ENCODE data around the gene GINS2.

GINS2 gene

DNA sequence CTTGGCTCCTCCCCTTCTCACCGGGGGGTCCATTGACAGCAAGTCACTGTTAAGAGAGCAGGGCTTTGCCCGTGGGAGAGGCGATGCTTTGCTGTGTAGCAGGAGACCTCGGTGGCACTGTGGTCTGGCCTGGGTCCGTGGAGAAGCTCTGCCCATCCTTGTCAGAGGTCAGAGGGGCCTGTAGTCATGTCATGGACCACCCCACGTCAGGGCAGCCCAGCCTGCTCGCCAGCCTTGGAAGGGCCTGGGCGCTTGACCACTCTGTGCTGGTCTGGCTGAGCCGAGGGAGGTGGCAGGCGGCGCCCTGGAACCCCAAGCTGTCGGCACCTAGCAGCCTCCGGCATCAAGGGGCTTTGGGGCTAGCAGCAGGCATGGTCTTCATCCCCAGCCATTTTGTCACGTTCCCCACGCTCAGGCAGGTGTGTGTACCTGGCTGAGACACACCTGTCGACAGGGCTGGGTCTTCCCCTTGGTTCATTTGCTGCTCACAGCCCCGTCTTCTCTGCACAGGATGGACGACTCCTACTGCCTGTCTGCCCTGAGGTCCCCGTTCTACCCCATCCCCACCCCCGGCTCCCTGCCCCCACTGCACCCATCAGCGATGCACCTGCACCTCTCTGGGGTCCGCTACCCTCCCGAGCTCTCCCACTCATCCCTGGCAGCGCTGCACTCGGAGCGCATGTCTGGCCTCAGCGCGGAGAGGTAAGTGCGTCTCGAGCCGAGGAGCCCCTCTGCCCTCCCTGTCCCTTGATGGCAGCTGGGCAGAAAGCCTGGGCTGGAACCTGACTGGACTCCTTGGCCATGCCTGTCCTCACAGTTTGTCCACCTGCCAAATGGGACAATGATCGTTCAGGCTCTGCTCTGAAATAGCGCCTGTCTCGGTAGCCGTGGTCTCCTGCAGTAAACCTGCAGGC is 33.3 kb downstream of the GINS2 start:
- no peak for ATAC-seq (ENCODE audit: low read depth)
- Mint-ChIP-seq H3K4me3 (no peak overlapping the region), H3K27ac (no peak overlapping the region), H3K9me3 (no peaks in the 10 kb centered on the region), H3K36me3 (peaks cover 22% of the 10 kb centered on the region), H3K4me1 (peaks cover 3% of the 10 kb centered on the region), H3K27me3 (no peaks in the 10 kb centered on the region)
- DNase-seq (ENCODE audit: low spot score in 2 of 2): no peak

DNA sequence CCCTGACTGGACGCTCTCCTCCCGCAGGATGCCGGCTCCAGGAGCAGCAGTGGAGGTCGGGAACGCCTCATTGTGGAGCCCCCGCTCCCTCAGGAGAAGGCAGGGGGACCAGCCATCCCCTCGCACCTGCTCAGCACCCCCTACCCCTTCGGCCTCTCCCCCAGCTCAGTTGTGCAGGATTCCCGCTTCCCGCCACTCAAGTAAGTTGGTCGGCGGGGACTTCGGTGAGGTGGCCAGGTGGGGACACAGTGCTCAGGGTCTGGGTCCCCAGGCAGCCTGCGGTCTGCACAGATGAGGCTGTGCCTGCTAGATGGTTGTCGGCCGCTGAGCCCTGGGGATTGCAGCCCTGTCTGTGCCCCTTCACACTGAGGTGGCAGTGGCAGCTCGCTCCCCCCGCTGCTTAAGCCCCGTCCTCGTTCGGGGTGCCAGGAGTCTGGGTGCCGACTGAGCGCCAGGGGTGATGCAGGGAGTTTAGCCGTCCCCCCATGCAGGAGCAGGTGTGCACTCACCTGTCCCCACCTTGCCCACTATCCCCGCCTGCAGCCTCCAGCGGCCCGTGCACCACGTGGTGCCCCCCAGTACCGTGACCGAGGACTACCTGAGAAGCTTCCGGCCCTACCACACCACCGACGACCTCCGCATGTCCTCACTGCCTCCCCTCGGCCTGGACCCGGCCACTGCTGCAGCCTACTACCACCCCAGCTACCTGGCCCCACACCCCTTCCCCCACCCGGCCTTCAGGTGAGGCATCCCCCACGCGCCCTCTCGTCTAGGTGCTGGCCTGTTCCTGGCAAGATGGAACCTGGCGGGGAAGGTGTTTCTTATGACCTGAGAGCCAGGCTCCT is 34.3 kb downstream of the GINS2 start:
- Mint-ChIP-seq H3K27ac (no peak overlapping the region), H3K4me3 (no peak overlapping the region), H3K36me3 (peaks cover 18% of the 10 kb centered on the region), H3K4me1 (no peaks in the 10 kb centered on the region), H3K27me3 (no peaks in the 10 kb centered on the region), H3K9me3 (no peaks in the 10 kb centered on the region)
- DNase-seq (ENCODE audit: low spot score in 2 of 2): no peak
- ATAC-seq (ENCODE audit: low read depth): no peak

GRCh38 chr16:85653290-85653891 is 35.4 kb downstream of the GINS2 start:
- Mint-ChIP-seq H3K36me3 (peaks cover 18% of the 10 kb centered on the region), H3K4me3 (no peak overlapping the region), H3K27me3 (no peaks in the 10 kb centered on the region), H3K9me3 (no peaks in the 10 kb centered on the region), H3K27ac (no peak overlapping the region), H3K4me1 (no peaks in the 10 kb centered on the region)
- DNase-seq (ENCODE audit: low spot score in 2 of 2) (no peak), ATAC-seq (ENCODE audit: low read depth) (no peak)

DNA sequence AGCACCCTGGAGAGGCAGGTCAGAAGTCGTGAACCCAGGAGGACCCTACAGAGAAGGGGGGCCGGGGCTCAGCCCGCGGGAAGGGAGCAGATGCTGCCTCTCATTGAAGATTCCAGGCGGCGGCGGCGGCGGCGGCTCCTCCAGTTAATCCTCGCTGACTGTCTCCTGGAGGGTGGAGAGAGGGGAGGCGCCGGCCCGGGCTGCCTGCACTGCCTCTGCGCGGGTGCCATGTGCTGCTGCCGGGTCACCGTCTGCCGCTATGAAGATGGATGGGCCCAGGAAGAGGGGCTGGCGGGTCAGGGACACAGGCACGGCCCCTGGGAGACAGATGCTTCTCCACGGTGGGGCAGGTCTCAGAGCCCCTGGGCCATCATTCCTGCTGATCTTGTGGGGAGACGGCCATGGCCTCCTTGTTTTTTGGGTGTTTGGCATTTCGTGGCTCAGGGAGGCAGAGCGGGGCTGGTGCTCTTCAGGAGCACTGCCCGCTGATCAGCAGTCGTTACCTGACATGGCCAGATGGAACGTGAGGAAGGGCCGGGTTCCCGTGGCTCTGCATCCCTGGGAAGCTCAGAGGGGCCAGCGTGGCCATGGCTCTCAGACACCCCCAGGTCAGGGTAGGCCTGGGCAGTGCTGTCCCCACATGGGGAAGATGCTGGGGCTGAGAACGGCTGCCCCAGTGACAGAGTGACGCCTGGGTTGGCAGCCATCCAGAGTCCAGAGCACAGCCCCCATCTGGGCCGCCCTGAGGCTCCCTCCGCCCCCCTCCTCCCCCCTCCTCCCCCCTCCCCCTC is 36.1 kb downstream of the GINS2 start:
- H3K27ac Mint-ChIP-seq: no peak overlapping the region
- no peaks in the 10 kb centered on the region for H3K4me1 Mint-ChIP-seq
- H3K27me3 Mint-ChIP-seq: no peaks in the 10 kb centered on the region
- H3K9me3 Mint-ChIP-seq: no peaks in the 10 kb centered on the region
- ATAC-seq (ENCODE audit: low read depth) (no peak), DNase-seq (ENCODE audit: low spot score in 2 of 2) (no peak)
- peaks cover 18% of the 10 kb centered on the region for H3K36me3 Mint-ChIP-seq
- H3K4me3 Mint-ChIP-seq: no peak overlapping the region

- ATAC-seq (ENCODE audit: low read depth): no peak
- Mint-ChIP-seq H3K4me3 (no peak overlapping the region), H3K9me3 (no peaks in the 10 kb centered on the region), H3K27me3 (no peaks in the 10 kb centered on the region), H3K36me3 (peaks cover 14% of the 10 kb centered on the region), H3K27ac (no peak overlapping the region), H3K4me1 (no peaks in the 10 kb centered on the region)
- no peak for DNase-seq (ENCODE audit: low spot score in 2 of 2)
These were observed 36.9 kb downstream of the GINS2 start for GRCh38 chr16:85651629-85652430.

- DNase-seq (ENCODE audit: low spot score in 2 of 2) (no peak), ATAC-seq (ENCODE audit: low read depth) (no peak)
- Mint-ChIP-seq H3K36me3 (peaks cover 11% of the 10 kb centered on the region), H3K27ac (no peak overlapping the region), H3K4me1 (no peaks in the 10 kb centered on the region), H3K9me3 (no peaks in the 10 kb centered on the region), H3K27me3 (no peaks in the 10 kb centered on the region), H3K4me3 (no peak overlapping the region)
These were observed 37.7 kb downstream of the GINS2 start for GRCh38 chr16:85650844-85651628.

- Mint-ChIP-seq H3K27ac (no peak overlapping the region), H3K36me3 (peaks cover 7% of the 10 kb centered on the region), H3K4me1 (peaks cover 2% of the 10 kb centered on the region), H3K27me3 (no peaks in the 10 kb centered on the region), H3K9me3 (no peaks in the 10 kb centered on the region), H3K4me3 (no peak overlapping the region)
- ATAC-seq (ENCODE audit: low read depth) (no peak), DNase-seq (ENCODE audit: low spot score in 2 of 2) (no peak)
These were observed 38.5 kb downstream of the GINS2 start for GRCh38 chr16:85650135-85650843.

GRCh38 chr16:85649411-85650134 is 39.2 kb downstream of the GINS2 start:
- no peak for DNase-seq (ENCODE audit: low spot score in 2 of 2)
- no peaks in the 10 kb centered on the region for H3K9me3 Mint-ChIP-seq
- peaks cover 3% of the 10 kb centered on the region for H3K36me3 Mint-ChIP-seq
- ATAC-seq (ENCODE audit: low read depth): no peak
- peaks cover 2% of the 10 kb centered on the region for H3K4me1 Mint-ChIP-seq
- H3K27me3 Mint-ChIP-seq: no peaks in the 10 kb centered on the region
- no peak overlapping the region for H3K4me3 Mint-ChIP-seq
- H3K27ac Mint-ChIP-seq: no peak overlapping the region

DNA sequence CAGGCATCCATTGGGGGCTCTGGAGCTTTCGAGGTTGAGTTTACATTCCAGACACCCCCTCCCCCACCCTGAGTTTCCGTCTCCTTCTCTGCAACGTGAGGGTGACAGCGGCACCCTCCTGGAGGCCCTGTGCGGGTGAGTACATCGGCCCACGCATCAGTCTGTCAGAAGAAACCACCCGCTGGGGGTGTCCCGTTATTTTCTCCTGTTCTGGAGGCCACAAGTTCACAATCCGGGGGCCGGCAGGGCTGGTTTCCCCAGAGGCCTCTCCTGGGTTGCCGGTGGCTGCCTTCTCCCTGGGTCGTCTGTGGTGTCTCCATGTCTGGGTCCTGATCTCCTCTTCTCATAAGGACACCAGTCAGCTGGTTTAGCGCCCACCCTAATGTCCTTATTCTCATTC is 39.9 kb downstream of the GINS2 start:
- no peak overlapping the region for H3K4me3 Mint-ChIP-seq
- H3K4me1 Mint-ChIP-seq: peaks cover 2% of the 10 kb centered on the region
- no peaks in the 10 kb centered on the region for H3K9me3 Mint-ChIP-seq
- H3K27ac Mint-ChIP-seq: no peak overlapping the region
- no peak for DNase-seq (ENCODE audit: low spot score in 2 of 2)
- peaks cover 1% of the 10 kb centered on the region for H3K36me3 Mint-ChIP-seq
- ATAC-seq (ENCODE audit: low read depth): no peak
- no peaks in the 10 kb centered on the region for H3K27me3 Mint-ChIP-seq

DNA sequence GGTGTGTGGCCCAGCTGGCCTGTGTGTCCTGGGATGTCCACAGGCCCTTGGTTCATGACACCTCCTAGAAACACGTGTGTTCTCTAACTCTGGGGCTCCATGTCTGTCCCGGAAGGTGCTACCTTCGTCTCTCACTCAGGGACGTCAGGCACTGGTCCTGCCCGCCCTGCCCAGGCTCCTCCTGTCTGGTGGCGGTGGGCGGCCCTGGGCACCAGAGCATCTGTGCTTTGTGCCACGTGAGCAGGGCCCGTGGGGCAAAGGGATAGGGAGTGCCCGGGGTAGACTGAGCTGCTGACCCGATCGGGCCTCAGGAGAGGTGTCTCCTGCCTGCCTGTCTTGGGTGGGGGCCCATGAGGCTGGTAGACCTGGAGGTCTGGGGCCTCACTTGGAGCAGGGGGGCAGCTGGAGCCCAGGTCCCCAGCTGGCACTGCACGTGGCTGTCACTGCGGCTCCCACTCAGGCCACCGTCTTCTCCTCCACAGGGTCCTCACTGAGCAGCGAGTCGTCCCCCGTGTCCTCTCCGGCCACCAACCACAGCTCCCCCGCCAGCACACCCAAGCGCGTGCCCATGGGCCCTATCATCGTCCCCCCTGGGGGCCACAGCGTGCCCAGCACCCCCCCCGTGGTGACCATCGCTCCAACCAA is 40.6 kb downstream of the GINS2 start:
- no peaks in the 10 kb centered on the region for H3K36me3 Mint-ChIP-seq
- H3K27me3 Mint-ChIP-seq: no peaks in the 10 kb centered on the region
- H3K4me1 Mint-ChIP-seq: peaks cover 2% of the 10 kb centered on the region
- no peak overlapping the region for H3K27ac Mint-ChIP-seq
- DNase-seq (ENCODE audit: low spot score in 2 of 2) (no peak), ATAC-seq (ENCODE audit: low read depth) (no peak)
- no peaks in the 10 kb centered on the region for H3K9me3 Mint-ChIP-seq
- H3K4me3 Mint-ChIP-seq: no peak overlapping the region

- ATAC-seq (ENCODE audit: low read depth) (no peak), DNase-seq (ENCODE audit: low spot score in 2 of 2) (no peak)
- no peak overlapping the region for H3K4me3 Mint-ChIP-seq
- H3K4me1 Mint-ChIP-seq: peaks cover 2% of the 10 kb centered on the region
- no peaks in the 10 kb centered on the region for H3K27me3 Mint-ChIP-seq
- H3K36me3 Mint-ChIP-seq: no peaks in the 10 kb centered on the region
- no peaks in the 10 kb centered on the region for H3K9me3 Mint-ChIP-seq
- H3K27ac Mint-ChIP-seq: no peak overlapping the region
These were observed 41.8 kb downstream of the GINS2 start for GRCh38 chr16:85646976-85647375.
